Measurements from ENCODE around the gene INF2.

Gene INF2

DNA sequence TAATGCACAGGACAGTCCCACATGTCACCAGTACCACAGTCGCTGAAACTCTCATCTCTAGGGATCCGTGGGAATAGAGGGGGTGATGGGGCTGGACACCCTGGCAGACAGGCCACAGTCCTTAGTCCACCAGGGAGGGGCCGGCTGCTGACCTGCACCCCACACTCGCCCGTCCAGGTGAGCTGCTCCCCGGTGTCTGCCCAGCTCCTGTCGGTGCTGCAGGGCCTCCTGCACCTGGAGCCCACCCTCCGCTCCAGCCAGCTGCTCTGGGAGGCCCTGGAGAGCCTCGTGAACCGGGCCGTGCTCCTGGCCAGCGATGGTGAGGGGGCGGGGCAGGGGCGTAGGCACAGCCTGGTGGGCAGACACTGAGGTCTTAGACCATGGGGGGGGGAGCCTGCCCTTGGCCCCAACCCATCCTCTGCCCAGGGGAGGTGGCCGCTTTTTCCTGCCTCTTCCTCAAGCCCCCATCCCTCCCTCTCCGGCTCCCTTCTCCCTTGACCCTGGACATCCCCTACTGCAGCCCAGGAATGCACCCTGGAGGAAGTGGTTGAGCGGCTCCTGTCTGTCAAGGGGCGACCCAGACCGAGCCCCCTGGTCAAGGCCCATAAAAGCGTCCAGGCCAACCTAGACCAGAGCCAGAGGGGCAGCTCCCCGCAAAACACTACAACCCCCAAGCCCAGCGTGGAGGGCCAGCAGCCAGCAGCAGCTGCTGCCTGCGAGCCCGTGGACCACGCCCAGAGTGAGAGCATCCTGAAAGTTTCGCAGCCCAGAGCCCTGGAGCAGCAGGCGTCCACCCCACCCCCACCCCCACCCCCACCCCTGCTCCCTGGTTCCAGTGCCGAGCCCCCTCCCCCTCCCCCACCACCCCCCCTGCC, 17.6 kb downstream of the INF2 start:
- peak; percentile 30 for DNase-seq

DNA sequence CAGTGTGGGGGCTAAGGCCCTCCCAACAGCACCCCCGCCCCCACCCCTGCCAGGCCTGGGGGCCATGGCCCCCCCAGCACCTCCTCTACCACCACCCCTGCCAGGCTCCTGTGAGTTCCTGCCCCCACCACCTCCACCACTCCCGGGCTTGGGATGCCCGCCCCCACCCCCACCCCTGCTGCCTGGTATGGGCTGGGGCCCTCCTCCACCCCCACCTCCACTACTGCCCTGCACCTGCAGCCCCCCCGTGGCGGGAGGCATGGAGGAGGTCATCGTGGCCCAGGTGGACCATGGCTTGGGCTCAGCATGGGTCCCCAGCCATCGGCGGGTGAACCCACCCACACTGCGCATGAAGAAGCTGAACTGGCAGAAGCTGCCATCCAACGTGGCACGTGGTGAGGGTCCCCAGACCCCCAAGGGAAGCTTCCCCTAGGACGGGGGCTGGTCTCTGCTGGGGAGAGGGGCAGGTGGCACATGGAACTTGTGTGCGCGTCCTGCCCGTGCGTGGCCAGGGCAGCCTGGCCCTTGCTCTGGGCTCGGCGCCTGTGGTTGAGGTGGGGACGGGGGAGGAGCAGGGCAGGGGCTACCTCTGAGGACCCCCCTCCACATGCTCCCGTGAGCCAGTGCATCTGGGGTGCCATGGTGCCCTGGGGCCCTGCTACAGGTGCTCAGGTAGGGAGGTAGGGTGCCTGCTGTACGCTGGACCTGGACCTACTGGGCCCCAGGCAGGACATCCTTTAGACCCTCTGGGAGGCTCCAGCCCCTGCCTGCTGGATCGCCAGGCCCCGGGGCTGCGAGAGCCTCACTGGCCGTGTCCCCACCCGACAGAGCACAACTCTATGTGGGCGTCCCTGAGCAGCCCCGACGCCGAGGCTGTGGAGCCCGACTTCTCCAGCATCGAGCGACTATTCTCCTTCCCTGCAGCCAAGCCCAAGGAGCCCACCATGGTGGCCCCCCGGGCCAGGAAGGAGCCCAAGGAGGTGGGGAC, 18.5 kb downstream of the INF2 start:
- DNase-seq = no peak

DNA sequence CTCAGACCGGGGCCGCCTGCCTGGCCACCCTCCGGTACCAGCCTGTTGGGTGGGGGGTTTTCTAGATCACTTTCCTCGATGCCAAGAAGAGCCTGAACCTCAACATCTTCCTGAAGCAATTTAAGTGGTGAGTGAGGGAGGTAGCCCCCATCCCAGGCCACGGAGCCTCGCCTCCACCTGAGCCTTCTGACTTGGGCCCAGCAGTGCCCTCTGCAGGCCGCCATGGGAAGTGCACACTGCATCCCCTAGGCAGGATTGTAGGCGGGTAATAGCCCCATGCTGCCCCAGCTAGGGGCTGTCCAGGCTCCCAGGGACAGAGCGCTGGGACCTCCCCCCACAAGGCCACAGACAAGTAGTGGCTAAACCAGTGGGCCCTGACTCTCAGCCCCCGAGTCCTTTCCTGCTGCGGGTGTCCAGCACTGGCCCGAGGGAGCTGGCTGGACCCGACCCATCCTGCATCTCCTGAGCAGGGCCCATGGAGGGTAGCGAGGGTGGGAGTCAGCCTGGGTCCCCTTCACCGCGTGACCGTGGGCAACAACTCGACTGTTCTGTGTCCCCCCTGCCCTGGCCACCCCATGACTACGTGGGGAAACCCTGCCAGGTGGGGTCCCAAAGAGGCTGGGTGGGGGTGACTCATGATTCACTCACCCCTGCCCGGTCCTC, 19.3 kb downstream of the INF2 start:
- DNase-seq = peak; percentile 79

DNA sequence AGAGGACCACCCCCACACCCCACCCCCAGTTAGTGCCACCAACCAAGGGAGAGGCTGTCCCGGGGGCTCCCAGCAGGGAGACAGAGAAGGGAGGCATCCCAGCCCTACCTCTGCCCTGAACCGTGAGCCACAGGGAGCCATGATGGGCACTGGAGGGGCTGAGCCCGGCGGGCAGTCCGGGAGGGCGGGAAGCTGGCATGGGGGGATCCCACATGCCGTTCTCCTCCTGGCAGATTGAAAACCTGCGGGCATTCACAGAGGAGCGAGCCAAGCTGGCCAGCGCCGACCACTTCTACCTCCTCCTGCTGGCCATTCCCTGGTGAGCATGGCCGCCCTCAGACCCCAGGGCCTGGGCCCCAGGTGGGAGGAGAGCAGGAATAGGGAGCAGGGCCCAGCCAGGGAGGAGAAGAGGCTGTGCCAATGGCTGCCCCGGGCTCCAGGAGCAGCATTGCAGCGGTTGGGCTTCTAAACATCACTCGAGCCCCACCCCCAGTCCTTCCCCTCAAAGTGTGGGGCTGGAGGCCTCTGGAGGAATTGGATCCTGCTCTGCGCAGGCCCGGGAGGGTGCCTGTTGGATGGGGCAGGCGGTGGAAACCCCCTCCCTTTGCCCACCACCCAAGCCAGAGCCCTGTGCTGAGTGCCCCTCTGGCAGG, 20.1 kb downstream of the INF2 start:
- DNase-seq = no peak

DNA sequence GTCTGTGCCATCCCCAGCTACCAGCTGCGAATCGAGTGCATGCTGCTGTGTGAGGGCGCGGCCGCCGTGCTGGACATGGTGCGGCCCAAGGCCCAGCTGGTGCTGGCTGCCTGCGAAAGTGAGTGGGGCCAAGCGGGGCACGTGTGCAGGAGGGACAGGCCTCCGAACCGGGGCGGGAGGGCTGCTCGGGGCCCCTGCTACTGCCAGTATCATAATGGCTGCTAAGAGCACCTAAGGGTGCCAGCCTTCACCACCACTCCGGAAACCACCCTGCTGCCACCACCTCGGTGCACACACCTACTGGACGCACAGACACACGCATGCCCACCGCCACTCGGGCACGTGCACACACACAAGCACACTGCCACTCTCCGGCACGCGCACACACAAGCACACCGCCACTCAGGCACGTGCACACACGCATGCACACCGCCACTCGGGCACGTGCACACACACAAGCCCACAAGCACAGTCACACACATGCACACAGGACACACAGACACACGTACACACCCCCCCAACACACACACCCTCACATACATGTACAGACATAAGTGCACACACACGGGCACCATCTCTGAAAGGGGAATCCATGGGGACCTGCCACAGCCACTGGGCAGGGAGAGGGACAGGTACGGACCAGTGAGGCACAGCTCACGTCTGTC, 20.8 kb downstream of the INF2 start:
- DNase-seq = no peak

DNA sequence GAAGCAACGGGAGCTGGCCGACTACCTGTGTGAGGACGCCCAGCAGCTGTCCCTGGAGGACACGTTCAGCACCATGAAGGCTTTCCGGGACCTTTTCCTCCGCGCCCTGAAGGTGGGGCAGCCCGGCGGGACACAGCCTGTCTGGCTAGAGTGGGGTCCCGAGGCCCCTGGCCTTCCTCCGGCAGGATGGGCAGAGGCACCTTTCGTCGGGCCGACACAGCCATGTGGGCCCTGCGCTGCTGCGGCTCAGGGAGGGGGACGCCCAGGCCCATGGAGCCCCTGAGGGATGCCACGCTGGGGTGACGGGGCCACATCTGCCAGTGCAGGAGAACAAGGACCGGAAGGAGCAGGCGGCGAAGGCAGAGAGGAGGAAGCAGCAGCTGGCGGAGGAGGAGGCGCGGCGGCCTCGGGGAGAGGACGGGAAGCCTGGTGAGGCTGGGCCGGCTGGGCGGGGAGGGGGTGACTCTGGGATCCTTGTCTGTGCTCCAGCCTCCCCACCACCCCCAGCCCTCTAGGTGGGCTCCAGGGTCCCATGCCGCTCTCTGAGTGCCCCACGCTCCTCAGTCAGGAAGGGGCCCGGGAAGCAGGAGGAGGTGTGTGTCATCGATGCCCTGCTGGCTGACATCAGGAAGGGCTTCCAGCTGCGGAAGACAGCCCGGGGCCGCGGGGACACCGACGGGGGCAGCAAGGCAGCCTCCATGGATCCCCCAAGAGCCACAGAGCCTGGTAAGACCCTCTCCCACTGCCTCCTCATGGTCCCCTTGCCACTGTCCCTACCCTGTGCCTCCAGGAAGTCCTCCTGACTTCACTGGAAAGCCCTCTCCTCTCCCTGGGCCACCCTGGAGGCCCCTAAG, 23.7 kb downstream of the INF2 start:
- DNase-seq = no peak

DNA sequence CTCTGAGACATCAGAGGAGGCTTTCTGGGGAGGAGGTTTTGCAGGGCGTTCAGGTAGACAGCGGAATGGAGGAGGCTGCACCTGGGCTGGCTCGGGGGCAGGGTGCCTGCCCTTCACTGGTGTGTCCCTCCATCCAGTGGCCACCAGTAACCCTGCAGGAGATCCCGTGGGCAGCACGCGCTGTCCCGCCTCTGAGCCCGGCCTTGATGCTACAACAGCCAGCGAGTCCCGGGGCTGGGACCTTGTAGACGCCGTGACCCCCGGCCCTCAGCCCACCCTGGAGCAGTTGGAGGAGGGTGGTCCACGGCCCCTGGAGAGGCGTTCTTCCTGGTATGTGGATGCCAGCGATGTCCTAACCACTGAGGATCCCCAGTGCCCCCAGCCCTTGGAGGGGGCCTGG, 24.6 kb downstream of the INF2 start:
- DNase-seq = no peak

DNA sequence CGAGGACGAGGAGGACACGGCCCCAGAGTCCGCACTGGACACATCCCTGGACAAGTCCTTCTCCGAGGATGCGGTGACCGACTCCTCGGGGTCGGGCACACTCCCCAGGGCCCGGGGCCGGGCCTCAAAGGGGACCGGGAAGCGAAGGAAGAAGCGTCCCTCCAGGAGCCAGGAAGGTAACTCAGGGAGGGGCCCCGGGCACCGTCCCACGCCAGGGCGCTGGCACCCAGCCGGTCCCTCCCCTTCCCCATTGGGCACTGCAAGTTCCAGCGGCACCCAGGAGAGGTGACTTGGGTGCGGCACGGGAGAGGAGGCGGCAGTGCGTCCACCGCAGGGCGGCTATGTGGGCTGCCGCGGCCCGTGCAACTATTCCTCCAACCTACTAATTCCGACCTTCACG, 25.3 kb downstream of the INF2 start:
- DNase-seq = no peak

DNA sequence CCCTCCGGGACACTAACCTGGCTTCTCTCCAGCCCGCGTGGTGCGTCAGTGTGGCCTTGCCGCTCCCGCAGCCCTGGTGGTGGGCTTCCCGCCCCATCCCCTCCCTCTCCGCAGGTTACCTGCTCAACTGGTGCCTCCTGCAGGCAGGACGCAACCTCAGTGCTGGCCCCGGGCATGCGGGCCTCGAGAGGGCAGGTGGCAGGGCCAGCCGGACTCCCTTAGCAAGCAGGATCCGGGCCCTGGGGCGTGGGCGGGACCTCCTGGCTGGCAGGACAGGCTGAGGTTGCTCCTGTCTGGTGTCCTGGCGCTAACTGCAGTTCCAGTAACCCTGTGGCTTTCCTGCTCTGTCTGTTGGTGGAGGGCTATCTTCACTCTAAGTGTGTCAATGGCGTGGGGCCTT, 26.0 kb downstream of the INF2 start:
- DNase-seq = no peak

DNA sequence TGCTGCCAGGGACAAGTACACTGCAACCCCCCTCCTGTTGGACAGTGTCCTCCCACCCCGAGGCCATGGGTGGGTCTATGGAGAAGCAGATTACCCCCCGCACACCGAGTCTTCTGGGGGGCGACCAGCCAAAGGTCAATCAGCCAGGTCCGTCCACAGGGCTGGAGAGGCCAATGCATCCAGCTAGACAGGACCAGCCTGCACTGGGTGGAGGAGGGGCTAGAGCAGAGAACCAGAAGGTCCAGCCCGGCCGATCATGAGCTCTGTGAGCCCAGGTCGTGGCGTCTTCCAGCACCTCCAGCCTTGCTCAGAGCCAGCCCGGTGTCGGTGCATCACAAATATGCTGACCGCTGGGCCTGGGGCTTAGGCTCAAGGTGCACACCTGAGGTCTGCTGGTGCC, 26.5 kb downstream of the INF2 start:
- no peak for DNase-seq

DNA sequence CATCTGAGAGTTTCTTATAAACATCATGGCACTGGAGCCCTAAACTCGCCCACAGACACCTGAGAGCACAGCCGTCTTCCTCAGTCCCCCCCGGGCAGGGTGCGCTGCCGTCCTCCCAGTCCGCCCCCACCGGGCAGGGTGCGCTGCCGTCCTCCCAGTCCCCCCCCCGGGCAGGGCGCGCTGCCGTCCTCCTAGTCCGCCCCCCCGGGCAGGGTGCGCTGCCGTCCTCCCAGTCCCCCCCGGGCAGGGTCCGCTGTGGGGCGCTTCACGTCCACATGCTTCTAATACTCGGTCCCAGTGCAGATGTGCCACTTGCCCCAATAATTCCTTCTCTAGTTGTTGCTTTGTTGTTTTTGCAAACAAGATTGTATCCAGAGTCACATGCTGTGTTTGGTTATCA, 27.7 kb downstream of the INF2 start:
- no peak for DNase-seq

DNA sequence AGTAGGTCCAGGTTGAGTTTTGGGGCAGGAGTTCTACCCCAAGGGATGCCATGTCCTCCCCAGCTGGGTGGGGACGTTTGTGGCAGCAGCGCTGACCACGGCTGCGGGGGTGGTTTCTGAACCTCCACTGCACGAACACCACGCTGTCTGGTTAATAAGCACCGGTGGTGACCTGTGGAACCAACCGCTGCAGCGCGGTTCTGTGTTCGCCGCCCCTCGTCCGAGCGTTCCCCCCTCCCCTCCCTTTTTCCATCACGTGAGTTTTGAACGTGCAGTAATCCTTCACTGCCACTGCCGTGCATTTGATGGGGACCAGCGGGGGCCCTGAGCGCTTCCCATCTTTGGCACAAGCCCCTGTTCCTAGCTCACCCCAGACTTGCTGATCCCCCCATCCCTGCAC, 28.2 kb downstream of the INF2 start:
- no peak for DNase-seq

DNA sequence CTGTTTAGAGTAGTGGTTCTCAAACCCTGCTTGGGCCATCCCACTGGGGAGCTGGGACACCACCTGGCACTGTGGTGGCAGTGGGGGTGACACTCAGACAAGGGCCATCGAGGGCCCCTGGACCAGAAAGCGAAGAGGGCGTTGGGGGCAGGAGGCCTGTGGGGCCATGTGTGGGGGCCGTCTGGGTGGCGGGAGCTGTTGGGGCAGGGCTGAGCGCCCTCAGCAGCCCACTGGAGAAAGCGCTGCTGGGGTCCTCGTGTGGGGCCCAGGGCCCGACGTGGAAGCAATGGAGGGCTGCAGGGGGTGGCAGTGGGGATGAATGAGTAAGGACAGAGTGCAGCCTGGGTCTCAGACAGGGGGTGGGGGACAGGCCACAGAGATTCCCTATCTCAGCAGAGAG, 28.7 kb downstream of the INF2 start:
- DNase-seq = no peak

DNA sequence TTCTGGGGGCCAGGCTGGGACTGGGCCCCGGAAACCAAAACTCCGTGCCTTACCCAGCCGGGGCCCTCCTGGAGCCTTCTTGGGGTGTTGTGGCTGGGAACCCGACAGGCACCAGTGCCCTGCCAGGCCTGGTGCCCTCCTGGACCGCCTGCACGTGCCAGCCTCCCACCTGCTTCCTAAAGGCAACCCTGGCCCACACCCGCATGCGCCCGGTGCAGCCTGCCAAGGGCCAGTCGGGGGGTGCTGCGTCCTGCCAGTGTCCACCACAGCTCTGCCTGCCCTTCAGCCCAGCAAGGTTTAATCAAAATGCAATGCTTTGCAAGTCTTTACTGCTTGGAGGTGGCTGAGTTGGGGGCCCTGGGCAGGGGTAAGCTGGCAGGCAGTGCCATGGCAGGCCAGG, 29.5 kb downstream of the INF2 start:
- no peak for DNase-seq

DNA sequence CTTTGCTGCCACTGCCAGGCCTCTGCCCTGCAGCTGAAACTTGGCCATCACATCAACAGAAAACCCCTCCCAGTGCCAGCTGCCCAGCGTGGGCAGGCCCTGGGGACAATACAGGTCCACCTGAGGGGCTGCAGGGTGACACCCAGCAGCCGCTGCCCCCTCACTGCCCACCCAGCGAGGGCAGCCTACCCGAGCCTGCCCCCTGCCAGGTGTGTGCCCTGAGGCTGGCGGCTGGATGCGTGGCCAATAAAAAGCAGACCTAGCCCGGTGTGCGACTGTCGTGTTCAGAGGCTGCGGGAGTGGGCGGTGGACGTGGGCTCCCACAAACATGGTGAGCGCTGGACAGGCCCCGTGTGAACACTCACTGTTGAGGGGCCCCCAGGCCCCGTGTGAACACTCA, 29.9 kb downstream of the INF2 start:
- no peak for DNase-seq

DNA sequence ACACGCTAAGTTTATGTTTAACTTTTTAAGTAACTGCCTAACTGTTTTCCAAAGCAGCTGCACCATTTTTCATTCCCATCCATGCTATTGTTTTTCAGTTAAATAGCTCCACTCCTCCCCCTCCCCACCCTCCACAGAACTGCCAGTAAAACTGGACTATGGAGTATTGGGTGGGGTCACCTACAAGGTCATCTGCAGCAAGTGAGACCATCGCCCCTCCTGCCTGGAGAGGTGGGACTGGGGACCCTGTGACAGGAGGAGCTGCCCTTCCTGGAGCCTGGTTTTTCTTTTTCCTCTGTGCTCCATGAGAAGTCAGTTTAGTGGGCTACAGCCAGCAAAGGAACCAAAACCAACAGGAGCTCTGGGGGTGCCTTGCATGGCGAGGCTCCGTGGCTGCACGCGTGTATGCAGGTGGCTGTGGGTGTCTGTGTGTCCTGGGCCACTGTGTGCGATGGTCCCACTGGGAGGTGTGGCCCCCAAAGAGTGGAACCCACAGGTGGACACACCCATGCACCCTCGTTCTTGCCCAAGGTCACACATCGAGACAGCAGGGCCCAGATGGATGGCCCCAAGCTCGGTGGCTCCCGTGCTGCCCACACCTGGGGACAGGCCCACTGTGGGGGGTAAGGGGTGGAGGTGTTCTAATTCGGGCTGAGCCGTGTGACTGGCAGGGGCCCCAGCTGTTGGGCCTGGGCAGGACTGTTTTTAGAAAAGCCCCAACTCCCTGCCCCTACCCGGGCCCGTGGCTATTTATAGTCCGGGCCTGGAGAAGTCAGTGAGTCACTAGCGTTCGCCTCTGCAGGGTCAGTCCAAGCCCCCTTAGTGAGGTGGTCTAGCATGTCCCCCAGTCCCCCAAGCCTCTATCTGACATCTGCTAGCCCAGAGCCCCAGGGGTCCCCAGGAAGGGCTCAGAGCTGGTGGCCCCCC, 32.4 kb downstream of the INF2 start:
- DNase-seq = no peak

DNA sequence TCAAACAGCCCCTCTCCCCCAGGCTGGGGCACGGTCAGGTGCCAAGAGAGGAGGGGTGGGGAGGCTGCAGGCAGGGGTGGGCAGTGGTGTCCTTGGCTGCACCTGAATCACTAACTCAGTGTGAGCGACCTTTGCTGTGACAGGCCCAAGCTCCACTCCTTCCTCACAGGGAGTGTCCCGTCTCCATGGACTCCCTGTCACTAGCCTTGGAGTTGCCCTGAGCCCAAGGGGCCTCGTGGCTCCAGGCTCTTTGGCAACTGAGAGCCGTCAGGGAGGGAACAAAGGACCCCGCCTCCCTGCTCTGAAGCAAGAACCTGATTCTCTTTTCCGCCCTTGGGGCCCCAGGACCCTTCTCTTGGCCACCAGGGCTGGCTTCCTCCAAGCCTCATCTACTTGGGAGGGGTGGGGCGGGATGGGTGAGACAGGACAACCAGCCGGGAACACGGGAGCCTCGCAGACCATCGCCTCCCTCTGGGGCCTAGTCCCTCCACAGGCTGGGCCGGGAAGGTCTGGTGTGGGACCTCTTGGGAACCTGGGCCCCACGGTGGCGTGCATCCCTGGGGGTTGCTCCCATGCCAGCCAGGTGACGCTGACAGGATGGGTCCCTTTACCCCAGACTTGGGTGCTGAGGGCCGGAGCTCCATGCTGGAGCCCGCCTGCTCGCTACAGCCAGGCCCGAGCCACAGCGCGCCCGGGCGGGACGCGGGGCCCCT, 33.7 kb downstream of the INF2 start:
- DNase-seq = no peak

DNA sequence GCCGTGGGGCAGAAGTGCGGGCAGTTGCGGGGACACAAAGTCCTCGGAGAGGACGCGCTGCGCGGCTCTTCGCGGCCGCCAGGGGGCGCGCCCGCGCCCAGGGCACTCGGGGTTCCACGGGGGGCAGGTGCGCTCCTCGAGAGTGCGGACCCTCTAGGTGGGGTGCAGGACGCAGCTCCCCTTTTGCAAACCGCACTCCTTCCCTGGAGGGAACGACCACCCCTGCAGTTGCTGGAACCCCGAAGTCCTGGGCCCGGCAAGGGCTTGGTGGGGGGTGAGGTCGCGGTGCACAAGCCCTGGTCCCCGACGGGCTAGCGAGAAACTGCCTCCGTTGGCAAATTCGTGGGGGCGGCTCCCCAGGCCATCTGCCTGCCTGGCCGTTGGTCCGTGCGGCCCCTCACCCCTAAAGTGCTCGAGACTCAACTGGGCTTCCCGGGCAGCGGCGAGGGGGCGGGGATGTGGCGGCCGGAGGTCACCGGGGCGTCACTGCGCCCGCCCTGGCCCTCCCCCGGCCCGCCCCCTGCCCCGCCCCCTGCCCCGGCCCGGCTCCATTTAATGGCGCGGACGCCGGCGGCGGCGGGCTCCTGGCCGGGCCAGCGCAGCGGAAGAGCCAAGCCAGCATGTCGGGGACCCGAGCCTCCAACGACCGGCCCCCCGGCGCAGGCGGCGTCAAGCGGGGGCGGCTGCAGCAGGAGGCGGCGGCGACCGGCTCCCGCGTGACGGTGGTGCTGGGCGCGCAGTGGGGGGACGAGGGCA, 34.4 kb downstream of the INF2 start, which contains the start of gene ADSS1:
Gene ADSS1 (plus strand): TSS at position 579 of the 756 bp plus-strand sequence. CDS start 42 bp downstream, at position 621.
- DNase-seq = peak; percentile 34
